ENCODE results near the gene PIK3C2G.

PIK3C2G gene

DNA sequence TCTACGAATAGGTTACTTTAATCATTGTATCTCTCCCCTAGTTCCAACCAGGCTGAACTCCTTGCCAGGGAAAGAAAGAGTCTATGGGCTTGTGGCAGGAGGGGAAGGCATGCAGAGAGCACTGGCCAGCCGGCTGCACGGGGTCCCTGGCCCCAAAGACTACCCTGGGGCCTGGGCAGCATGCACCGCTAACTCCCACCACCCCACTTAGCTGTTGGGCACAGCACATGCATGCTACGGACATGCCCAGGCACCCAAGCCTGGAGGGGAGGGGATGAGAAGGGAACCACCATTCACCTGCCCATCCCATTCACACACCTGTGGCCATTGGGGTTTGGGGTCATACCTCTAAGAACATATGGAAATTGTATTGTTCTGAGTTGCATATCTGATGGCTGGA, 94.1 kb downstream of the PIK3C2G start:
- DNase-seq = no peak

DNA sequence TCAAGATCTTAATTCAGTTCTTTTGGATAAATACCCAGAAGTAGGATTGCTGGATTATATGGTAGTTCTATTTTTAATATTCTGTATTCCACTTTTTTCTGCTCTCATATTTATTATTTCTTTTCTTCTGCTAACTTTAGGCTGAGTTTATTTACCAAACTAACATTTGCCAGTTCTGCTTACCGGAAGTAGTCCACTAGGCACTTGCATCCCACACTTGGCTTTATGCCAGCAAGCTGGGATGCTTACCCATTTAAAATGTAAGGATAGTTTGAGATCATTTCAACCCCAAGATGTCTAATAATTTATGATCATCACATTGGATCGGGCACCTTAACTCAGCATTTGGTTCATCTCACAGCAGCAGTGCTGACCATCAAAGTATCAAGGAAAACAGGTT, 96.8 kb downstream of the PIK3C2G start:
- no peak for DNase-seq

DNA sequence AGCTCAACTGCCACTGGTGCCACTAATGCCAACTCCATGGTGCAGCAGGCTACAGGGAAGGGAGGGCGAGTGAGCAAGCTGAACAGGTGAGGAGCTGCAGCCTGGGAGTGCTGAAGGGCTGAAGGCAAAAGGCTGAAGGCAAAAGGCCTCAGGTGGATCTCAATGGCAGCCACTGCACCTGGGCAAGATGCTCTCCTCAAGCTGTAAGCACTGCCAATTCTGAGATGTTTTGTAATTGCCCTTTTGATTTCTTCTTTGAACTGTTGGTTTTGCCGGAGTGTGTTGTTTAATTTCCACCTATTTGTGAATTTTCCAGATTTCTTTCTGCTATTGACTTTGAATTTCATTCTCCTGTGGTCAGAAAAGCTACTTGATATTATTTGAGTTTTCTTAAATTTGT, 97.6 kb downstream of the PIK3C2G start:
- DNase-seq = no peak

DNA sequence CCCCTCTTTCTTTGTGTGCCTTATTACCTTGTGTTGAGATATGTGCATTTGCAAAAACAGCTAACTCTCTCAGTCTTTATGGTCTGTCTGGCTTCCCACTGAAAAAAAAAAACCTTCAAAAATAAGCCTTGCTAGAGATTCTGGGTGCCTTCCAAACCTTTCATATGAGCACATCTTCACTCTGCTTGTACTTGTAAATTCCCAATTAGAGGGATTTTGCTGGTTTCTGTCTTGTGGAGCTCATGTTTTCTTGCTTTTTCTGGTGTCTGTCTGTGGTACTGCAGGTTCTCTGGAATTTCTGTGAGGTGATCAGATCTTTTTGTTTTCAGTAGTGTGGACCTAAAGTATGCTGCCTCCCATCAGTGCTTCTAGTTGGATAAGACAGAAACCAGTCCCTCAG, 100.1 kb downstream of the PIK3C2G start:
- DNase-seq = no peak

DNA sequence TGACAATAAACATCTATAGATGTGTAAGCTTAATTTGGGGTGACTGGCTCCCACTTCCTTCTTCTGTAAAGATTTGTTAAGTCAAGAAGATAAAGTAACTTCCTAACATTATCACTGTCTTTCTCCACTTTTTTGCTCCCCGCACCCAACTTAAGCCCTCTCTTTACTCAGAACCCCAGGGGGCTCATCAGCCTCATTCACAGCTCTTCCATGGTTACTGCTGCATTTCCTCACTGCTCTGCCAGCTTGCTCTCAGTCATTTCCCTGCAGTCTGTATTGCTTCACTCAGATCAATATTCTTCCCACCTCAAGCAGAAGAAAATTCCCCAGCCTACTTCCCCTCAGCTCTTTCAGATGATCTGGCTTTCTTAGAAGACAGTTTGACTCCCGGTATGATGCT, 102.0 kb downstream of the PIK3C2G start:
- no peak for DNase-seq

DNA sequence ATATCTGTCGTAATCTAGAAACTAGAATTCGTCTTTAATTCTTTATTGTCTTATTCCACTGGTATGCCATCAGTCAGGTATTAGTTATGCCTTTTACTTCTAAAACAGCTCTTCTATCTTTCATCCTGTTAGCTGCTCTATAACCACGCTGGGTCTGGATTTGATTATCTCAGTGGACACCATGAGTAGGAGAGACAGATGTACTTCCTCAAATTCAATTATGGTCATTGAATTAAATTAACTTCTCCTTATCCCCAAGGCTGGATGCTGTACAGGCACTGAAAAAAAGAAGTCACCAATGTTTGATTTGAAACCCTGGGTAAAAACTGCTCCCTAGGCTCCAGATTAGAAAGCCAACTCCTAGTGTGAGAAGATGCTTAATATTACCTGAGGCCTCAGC, 107.3 kb downstream of the PIK3C2G start:
- DNase-seq = no peak

DNA sequence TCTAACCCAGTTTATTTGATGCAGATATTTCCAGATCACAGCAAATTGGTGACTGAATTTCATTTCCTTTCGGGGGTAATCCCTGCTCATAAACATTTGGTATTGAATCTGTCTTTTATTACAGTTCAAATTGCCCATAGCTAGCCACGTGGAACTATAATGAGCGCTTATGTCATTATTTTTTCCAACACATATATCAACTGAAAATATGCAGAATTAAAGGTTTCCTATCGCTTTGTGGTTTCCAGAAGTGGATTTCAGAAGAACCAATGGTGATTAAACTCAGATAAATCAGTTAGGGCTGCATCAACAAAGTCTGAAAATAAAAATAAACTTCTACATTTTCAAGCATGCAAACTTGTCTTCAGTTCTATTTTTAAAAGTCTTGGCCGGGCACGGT, 111.9 kb downstream of the PIK3C2G start:
- DNase-seq = no peak

DNA sequence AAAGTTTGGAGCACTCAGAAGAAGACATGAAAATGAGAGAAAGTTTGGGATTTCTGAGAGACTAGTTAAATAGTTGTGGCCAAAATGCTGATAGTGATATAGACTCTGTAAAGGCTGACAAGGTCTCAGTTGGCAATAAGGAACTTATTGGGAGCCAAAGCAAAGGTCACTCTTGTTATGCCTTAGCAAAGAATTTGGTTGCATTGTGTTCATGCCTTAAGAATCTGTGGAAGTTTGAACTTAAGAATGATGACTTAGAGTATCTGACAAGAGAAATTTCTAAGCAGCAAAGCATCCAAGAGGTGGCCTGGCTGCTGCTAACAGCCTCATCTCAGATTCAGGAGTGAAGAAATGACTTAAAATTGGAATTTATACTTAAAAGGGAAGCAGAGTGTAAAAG, 113.8 kb downstream of the PIK3C2G start:
- DNase-seq = no peak

DNA sequence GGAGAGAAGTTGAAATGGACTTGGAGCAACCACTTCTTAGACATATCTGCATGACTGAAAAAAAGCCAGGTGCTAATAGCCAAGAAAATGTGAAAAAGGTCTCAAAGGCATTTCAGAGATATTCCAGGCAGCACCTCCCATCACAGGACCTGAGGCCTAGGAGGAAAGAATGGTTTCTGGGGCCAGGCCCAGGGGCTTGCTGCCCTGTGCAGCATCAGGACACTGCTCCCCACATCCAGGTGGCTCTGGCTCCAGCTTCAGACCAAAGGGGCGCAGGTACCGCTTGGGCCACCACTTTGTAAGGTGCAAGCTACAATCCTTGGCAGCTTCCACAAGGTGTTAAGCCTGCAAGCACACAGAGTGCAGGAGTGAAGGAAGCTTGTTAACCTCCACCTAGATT, 114.3 kb downstream of the PIK3C2G start:
- DNase-seq = no peak

DNA sequence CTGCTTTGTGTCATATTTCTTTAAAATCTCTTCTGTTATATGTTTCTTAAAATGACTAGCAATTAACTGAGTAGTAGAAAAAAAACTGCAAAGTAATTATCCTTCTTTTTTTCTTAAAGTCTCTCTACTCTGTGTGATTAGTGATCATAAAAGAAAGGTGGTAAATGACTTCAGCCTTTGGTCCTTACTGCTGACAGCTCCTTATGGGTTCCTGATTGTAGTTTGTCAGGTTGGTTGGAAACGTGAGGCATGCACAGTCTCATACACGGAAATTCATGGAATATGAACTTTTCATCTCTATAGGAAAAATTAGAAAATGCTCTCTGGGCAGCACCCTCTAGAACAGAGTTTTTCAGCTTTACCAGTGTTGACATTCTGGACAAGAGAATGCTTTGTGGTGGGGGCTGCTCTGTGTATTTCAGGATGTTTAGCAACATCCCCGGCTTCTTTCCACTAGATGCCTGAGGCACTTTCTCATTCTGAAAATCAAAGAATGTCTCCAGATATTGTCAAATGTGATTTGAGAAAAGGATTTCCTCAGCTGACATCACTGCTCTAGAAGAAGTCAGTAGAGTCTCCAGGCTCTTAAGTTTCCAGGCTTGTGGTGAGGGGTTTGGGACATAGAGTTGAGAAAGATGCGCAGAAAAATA, 121.0 kb downstream of the PIK3C2G start:
- DNase-seq = no peak

DNA sequence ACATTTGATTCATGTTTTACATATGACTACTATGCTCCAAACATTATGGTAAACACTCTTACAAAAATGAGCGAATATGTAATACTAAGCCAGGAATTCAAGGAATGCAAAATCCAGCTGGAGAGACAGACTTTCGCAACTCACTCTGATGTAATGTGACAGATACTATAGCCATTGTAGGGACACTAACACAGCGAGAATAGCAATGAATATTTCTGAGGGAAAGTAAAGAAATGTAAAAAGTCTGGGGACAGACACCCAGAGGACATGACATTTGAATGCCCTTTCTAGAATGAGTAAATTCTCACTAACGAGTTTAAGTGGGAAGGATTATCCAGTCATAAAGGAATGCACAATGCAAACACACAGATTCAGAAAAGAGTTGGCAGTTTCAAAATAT, 121.9 kb downstream of the PIK3C2G start:
- no peak for DNase-seq

DNA sequence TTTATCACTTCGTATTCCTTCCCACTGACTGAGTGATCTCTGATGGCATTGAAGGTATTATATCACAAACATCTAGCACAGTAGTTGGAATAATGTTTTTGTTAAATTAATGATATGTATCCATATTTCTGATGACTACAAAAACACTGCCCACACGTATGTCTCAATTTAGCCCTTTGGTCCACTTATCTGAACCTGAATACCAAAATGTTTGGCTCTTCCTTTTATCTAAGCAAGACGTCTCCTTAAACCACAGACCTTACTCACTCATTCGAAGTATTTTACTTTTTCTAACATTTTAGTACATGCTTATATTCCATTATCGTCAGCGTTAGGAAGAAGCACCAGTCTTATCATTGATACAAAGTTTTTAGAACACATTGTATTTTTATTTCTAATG, 126.4 kb downstream of the PIK3C2G start:
- no peak for DNase-seq

DNA sequence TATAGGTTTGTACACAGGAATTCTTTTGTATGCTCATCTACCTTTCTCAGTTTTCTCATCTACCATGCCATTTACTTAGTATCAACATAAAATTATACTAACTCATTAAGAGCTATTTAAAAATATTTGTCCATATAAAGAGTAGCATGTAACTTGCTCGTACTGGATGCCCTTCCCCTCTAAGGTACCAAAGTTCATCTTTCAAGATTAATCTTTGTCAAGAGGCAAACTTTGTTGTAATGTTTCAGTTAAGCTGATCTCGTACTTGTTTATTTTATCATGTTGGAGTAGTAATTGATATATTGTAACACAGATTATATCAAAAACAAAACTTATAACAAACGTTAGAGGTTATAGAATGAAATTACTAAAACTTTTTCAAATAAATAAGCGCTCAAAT, 128.5 kb downstream of the PIK3C2G start:
- no peak for DNase-seq

DNA sequence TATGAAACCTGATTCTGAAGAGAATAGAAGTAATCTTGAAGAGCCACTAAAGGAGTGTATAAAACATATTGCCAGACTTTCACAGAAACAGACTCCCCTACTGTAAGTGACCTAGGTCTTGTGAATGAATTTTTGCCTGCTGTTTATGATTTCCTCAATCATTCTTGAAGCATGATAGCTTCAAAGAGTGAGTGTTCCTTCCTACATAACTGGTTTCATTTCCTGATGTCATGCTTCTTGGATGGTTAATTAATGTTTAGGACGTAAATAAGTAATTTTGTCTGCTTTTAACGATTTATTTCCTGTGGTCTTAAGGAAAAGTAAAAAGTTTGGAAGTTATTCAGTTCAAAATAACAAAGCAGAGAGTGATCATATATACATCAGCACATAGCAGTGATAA, 129.8 kb downstream of the PIK3C2G start:
- DNase-seq = no peak

DNA sequence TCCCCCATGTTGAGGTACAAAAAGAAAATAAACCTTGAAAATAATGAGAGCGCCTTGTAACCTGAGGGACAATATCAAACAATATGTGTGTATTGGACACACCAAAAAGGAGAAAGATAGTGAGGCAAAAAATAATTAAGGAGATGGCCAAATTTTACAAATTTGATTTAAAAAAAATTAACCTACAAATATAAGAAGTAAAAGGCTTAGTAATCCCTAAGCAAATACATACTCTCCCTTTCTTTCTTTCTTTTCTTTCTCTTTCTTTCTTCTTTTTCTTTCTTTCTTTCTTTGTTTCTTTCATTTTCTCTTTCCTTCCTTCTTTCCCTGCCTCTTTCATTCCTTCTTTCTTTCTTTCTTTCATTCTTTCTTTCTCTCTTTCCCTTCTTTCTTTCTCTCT, 133.4 kb downstream of the PIK3C2G start:
- no peak for DNase-seq

DNA sequence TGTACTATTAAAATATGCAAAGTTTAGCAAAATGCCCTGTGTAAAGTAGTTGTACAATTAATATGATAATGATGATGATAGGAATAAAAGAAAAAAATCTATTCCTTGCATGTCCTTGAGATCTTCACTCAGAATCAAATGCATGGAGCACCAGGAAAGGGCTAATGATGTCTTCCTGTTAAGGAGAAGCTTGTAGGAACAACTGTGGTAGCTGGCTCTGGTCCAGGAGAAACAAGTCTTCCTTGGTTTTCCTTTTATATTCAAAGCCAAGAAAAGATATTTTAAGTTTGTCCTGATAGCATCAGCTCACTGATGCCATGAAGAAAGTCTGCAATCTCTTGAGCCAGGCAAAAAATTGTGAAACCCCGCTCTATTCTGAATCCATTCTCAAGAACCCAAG, 138.9 kb downstream of the PIK3C2G start:
- DNase-seq = no peak

DNA sequence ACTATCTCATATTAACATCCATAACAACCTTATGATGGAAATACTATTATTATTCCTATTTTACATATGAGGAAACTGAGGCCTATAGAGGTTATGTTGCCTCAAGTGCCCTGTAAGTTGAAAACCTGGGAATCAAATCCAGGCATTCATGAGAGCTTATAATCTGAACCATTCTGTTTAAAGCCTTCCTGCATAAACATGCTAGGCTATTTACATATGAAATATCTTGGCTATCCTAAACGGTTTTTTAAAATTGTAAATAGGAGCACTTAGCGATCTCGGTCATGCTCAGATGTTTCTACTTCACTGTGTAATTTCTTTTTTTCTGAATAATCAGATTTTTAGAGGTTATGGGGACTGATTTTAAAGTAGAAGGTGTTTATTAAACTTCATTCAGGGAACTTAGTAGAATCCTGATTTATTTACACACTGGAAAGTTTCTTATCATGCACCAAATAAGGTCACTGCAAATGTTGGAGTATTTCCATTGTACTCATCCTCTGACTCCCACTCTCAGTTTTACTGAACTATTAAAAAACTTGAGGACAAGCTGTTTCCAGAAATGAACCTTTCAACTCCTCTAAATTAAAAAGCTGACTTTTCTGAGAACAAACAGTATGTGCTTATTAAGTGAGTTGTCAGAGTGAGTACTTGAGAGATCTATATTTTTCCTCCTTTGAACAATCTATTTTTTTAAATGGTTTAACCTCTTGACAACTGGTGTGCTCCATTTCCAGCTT, 141.7 kb downstream of the PIK3C2G start:
- no peak for DNase-seq

DNA sequence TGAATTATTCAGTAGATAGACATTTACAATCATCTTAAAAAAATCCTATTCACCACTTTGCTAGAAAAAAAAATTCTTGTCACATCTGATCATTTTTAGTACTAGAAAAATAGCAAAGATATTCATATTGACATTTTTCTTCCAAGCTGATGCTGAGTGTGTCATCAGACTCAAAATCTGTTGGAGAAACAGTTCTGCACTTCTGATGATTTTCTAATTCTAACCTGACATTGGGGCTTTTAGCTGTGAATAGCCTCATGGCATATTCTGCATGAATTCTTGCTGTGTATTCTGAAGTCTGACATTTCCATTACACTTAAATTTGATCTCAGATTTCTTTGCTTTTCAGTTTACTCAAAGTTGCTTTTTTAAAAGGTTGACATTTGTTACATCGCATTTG, 150.1 kb downstream of the PIK3C2G start:
- DNase-seq = no peak

DNA sequence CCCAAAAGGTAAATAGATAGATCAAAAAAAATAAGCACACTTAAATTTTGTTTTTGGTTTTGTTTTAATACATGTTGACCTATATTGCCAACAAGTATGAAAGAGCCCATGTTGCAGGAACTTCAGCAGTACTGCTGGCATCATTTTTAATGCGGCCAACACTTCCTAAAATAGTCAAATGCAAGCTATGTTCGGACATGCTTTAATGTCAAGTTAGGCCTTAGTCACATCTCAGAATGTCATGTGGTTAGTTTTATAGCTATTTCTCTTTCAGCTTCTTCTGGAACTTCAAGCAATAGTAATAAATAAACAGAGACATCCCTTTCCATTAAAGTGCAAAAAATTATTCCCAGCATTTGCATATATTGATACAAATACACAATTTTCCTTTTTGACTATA, 153.4 kb downstream of the PIK3C2G start:
- DNase-seq = no peak

DNA sequence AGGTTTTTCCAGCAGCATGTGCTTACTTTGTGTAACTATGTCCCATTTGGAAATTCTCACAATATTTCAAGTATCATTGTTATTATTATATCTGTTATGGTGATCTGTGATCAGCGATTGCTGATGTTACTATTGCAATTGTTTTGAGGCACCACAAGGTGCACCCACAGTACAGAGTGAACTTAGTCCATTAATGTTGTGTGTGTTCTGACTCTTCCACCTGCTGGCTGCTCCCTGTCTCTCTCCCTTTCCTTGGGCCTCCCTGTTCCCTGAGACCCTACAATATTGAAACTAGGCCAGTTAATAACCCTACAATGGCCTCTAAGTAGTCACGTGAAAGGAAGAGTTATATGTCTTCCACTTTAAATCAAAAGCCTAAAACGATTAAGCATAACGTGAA, 153.9 kb downstream of the PIK3C2G start:
- DNase-seq = no peak

DNA sequence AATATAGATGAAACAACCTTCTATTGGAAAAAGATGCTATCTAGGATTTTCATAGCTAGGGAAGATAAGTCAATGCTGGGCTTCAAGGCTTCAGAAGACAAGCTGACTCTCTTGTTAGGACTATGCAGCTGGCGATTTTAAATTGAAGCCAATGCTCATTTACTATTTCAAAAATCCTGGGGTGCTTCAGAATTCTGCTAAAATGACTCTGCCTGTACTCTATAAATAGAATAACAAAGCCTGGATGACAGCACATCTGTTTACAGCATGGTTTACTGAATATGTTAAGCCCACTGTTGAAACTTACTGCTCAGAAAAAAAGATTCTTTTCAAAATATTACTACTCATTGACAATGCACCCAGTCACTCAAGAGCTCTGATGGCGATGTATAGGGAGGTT, 155.1 kb downstream of the PIK3C2G start:
- DNase-seq = no peak

DNA sequence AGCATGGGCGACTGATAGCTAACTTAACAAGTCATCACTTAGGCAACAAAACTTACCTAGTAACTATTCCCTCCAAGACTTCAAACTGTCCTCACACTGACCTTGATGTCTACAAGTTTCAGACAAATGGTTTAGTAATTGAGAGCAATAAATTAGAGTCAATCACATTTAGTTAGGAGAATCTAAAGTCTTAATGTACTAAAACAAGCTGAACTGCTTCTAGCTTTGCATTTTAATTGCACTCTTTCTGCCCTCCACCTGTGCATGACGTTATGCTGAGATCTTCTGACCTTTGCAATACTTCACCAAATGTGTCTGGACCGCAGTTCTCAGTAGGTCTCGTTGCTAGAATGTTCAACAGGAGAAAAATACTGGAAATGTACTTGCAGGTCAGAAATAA, 158.0 kb downstream of the PIK3C2G start:
- DNase-seq = no peak

DNA sequence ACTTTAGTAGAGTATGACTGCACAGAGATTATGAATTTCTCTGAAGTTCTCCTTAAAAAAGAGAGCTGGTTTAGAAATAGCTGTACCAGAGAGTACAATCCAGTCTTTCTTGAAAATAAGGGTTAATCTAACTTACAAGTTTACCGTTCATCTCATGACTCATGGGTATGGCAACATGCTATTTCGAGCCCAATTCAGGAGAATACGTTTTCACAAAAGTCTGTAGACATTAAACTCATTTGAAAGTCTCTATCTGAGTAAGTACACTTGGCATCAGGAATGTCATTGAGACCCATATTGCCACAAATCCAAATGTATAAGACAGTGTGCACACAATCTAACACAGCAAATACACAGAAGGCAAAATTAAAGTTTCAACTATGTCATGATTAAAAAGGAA, 160.5 kb downstream of the PIK3C2G start:
- no peak for DNase-seq

DNA sequence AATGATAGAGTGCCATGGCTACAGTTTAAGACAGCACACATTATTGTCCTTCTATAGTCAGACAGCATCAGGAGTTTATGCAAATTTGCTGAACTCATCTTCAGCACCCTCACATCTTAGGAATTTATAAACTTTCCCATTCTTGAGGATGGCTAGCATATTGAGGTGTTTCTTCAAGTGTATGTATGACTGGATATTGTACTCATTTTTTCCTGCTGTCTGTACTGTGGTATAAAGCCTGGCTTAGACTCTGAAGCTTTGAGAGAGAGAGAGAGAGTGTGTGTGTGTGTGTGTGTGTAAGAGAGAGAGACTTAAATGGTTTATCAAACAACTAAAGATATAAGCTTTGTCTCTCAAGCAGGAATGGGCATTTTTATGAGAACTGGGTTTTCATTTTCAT, 161.6 kb downstream of the PIK3C2G start:
- no peak for DNase-seq

DNA sequence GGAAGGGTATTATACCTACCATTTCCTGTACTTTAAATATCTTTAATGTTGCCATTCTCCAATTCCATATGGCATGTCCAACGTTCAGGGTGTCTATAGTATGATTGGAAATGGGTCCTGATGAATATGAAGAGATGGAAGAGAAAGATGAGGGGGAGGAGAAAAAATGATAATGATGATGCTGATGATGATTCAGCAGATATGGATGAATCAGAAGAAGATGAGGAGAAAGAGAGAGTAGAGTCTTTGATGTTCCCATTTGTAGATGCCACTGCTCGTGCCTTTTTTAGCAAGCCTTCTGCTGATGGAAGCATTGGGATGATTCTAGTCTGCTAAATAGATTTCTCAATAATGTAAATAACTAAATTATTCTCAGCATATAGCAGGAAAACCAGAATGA, 163.5 kb downstream of the PIK3C2G start:
- DNase-seq = no peak

All from inflammatory macrophage (primary cell).